ENCODE measurements around the gene ACBD6.

- TF ChIP-seq ATF3 (IDR thresholded peaks at IDR 0.05; ENCODE audit: borderline replicate concordance, extremely low read depth, low read depth, low read length) (no peak), JUND (IDR thresholded peaks at IDR 0.05; ENCODE audit: low read depth, low read length) (no peak), NR2C1 (IDR thresholded peaks at IDR 0.05) (no peak), REST (IDR thresholded peaks at IDR 0.05; ENCODE audit: low read depth, low read length) (no peak), MAX (IDR thresholded peaks at IDR 0.05; ENCODE audit: low read depth, low read length) (no peak), MTA3 (IDR thresholded peaks at IDR 0.05; ENCODE audit: borderline replicate concordance, low read length) (no peak), CTCF (IDR thresholded peaks at IDR 0.05 in 2 of 3, conservative IDR thresholded peaks at IDR 0.05 in 1 of 3; ENCODE audit: control insufficient read depth in 2 of 3, extremely low read depth in 1 of 3, insufficient read depth in 1 of 3, low read depth in 3 of 3, low read length in 3 of 3) (no peak), ASH2L (IDR thresholded peaks at IDR 0.05; ENCODE audit: borderline replicate concordance, low read depth) (no peak), POLR2A (IDR thresholded peaks at IDR 0.05; ENCODE audit: low read depth, low read length) (no peak), NFYA (IDR thresholded peaks at IDR 0.05; ENCODE audit: borderline replicate concordance, low read depth, low read length) (no peak), EP300 (IDR thresholded peaks at IDR 0.05; ENCODE audit: borderline replicate concordance in 1 of 2, control insufficient read depth in 1 of 2, low read depth in 2 of 2, low read length in 2 of 2) (no peak), BRCA1 (IDR thresholded peaks at IDR 0.05; ENCODE audit: low read depth, low read length) (no peak), NFYB (IDR thresholded peaks at IDR 0.05; ENCODE audit: insufficient read depth, low read depth, low read length) (no peak)
Measured at GRCh38 chr1:180424848-180425457, 77.4 kb downstream of the ACBD6 start.

All from GM12878 (cell line).